ENCODE measurements around the gene BMAL1.

DNA sequence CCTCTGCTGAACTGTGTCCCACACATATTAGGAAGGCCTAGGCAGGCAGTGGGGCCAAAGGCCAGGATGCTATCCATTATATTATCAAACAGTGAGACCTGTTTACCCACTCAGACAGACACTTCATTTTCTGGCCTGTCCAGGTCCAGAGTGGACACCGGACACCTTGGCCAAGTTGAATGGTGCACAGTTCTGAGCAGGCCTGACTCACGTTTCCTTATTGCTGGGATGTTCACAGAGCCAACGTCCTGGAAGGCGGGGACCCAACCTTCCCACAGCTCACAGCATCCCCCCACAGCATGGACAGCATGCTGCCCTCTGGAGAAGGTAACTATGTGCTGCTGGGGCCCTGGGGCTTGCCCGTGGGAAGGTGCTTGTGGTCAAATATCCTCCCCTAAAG is 98.8 kb downstream of the BMAL1 start:
- TF ChIP-seq, protein P1, sequence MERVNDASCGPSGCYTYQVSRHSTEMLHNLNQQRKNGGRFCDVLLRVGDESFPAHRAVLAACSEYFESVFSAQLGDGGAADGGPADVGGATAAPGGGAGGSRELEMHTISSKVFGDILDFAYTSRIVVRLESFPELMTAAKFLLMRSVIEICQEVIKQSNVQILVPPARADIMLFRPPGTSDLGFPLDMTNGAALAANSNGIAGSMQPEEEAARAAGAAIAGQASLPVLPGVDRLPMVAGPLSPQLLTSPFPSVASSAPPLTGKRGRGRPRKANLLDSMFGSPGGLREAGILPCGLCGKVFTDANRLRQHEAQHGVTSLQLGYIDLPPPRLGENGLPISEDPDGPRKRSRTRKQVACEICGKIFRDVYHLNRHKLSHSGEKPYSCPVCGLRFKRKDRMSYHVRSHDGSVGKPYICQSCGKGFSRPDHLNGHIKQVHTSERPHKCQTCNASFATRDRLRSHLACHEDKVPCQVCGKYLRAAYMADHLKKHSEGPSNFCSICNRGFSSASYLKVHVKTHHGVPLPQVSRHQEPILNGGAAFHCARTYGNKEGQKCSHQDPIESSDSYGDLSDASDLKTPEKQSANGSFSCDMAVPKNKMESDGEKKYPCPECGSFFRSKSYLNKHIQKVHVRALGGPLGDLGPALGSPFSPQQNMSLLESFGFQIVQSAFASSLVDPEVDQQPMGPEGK (CRISPR knock-in tag; IDR thresholded peaks at IDR 0.05; ENCODE audit: borderline replicate concordance) = no peak
- no peak for TF ChIP-seq PPARA (CRISPR knock-in tag; IDR thresholded peaks at IDR 0.05; ENCODE audit: borderline replicate concordance)
- TF ChIP-seq, protein P2, sequence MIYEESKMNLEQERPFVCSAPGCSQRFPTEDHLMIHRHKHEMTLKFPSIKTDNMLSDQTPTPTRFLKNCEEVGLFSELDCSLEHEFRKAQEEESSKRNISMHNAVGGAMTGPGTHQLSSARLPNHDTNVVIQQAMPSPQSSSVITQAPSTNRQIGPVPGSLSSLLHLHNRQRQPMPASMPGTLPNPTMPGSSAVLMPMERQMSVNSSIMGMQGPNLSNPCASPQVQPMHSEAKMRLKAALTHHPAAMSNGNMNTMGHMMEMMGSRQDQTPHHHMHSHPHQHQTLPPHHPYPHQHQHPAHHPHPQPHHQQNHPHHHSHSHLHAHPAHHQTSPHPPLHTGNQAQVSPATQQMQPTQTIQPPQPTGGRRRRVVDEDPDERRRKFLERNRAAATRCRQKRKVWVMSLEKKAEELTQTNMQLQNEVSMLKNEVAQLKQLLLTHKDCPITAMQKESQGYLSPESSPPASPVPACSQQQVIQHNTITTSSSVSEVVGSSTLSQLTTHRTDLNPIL (CRISPR knock-in tag; IDR thresholded peaks at IDR 0.05; ENCODE audit: low read depth) = no peak
- no peak for TF ChIP-seq ZFP30 (CRISPR knock-in tag; IDR thresholded peaks at IDR 0.05)
- TF ChIP-seq BACH2 (CRISPR knock-in tag; IDR thresholded peaks at IDR 0.05; ENCODE audit: borderline replicate concordance) = no peak
- no peak for TF ChIP-seq ZNF8 (CRISPR knock-in tag; IDR thresholded peaks at IDR 0.05)
